RWPE2 (cell line): ENCODE measurements around the gene MAD2L2.

Source experiments
- ATAC-seq: fragments of 200-7000 bp; cut with Tn5 transposase; 3 replicates; pipeline ENCODE4 v1.9.1; 2021; ENCODE audit warnings: low read depth
- DNase-seq: peaks from one replicate; pipeline ENCODE4 v3.0.0-alpha.2; 2020; ENCODE audit warnings: low spot score
- H3K27ac ChIP-seq: fragments of 450-650 bp; 2 replicates; pipeline ENCODE4 v1.5.1; 2017; ENCODE audit warnings: mild to moderate bottlenecking; ENCODE audit not compliant: poor library complexity, severe bottlenecking
- H3K27me3 ChIP-seq: fragments of 250-450 bp; sonication (Bioruptor Pico); 2 replicates; pipeline ENCODE4 v1.5.1; 2021; ENCODE audit warnings: mild to moderate bottlenecking, moderate library complexity; ENCODE audit not compliant: insufficient read depth, poor library complexity, severe bottlenecking
- H3K36me3 ChIP-seq: fragments of 250-450 bp; sonication (Bioruptor Pico); 2 replicates; pipeline ENCODE4 v1.5.1; 2020; ENCODE audit warnings: low read depth, mild to moderate bottlenecking, moderate library complexity
- H3K4me1 ChIP-seq: fragments of 250-450 bp; sonication (Bioruptor Pico); 2 replicates; pipeline ENCODE4 v1.5.1; 2021; ENCODE audit warnings: mild to moderate bottlenecking, moderate library complexity; ENCODE audit not compliant: insufficient read depth, poor library complexity, severe bottlenecking
- H3K4me3 ChIP-seq: fragments of 250-450 bp; sonication (Bioruptor Pico); 2 replicates; pipeline ENCODE4 v1.5.1; 2021; ENCODE audit warnings: mild to moderate bottlenecking, moderate library complexity; ENCODE audit not compliant: severe bottlenecking
- H3K9me3 ChIP-seq: fragments of 250-450 bp; sonication (Bioruptor Pico); 2 replicates; pipeline ENCODE4 v1.5.1; 2021; ENCODE audit warnings: mild to moderate bottlenecking, moderate library complexity; ENCODE audit not compliant: severe bottlenecking
- CTCF ChIP-seq: fragments of 450-650 bp; IDR thresholded peaks from one replicate; pipeline ENCODE4 v1.5.1; 2017; ENCODE audit warnings: mild to moderate bottlenecking, moderate library complexity; ENCODE audit not compliant: poor library complexity, severe bottlenecking

Gene MAD2L2

GRCh38 chr1:11712285-11712684 is 31.3 kb upstream of the MAD2L2 start:
- Histone ChIP-seq H3K36me3 (no peaks in the 10 kb centered on the region), H3K27ac (no peak overlapping the region), H3K4me1 (no peaks in the 10 kb centered on the region), H3K27me3 (no peaks in the 10 kb centered on the region), H3K9me3 (no peaks in the 10 kb centered on the region), H3K4me3 (no peak overlapping the region)
- TF ChIP-seq CTCF = no peak
- DNase-seq = no peak
- ATAC-seq = no peak

GRCh38 chr1:11711490-11711889 is 30.5 kb upstream of the MAD2L2 start:
- no peak for ATAC-seq
- Histone ChIP-seq H3K4me3 (no peak overlapping the region), H3K9me3 (no peaks in the 10 kb centered on the region), H3K4me1 (no peaks in the 10 kb centered on the region), H3K27ac (no peak overlapping the region), H3K36me3 (no peaks in the 10 kb centered on the region), H3K27me3 (no peaks in the 10 kb centered on the region)
- no peak for DNase-seq
- TF ChIP-seq CTCF = no peak

GRCh38 chr1:11708554-11709350 is 27.8 kb upstream of the MAD2L2 start:
- H3K9me3 ChIP-seq = no peaks in the 10 kb centered on the region
- no peaks in the 10 kb centered on the region for H3K36me3 ChIP-seq
- no peak overlapping the region for H3K4me3 ChIP-seq
- no peaks in the 10 kb centered on the region for H3K27me3 ChIP-seq
- no peak overlapping the region for H3K27ac ChIP-seq
- no peak for DNase-seq
- TF ChIP-seq CTCF = no peak
- no peak for ATAC-seq
- H3K4me1 ChIP-seq = no peaks in the 10 kb centered on the region

GRCh38 chr1:11707621-11708276 is 26.8 kb upstream of the MAD2L2 start:
- H3K36me3 ChIP-seq = no peaks in the 10 kb centered on the region
- H3K4me3 ChIP-seq = no peak overlapping the region
- no peak for TF ChIP-seq CTCF
- ATAC-seq = no peak
- no peaks in the 10 kb centered on the region for H3K27me3 ChIP-seq
- DNase-seq = no peak
- no peak overlapping the region for H3K27ac ChIP-seq
- H3K4me1 ChIP-seq = no peaks in the 10 kb centered on the region
- H3K9me3 ChIP-seq = no peaks in the 10 kb centered on the region

GRCh38 chr1:11706292-11706691 is 25.3 kb upstream of the MAD2L2 start:
- no peak for TF ChIP-seq CTCF
- no peaks in the 10 kb centered on the region for H3K36me3 ChIP-seq
- no peaks in the 10 kb centered on the region for H3K9me3 ChIP-seq
- no peaks in the 10 kb centered on the region for H3K4me1 ChIP-seq
- no peak overlapping the region for H3K4me3 ChIP-seq
- DNase-seq (no peak), ATAC-seq (no peak)
- H3K27ac ChIP-seq = no peak overlapping the region
- no peaks in the 10 kb centered on the region for H3K27me3 ChIP-seq
